ENCODE data around the gene GNRH2.

- TF ChIP-seq CTCF (IDR thresholded peaks at IDR 0.05) (no peak), POLR2A (IDR thresholded peaks at IDR 0.05) (no peak)
Measured at GRCh38 chr20:3068075-3068474, 24.7 kb downstream of the GNRH2 start.

Data from testis (tissue), 2 donors.